HEK293 (cell line): ENCODE results near the gene CTDSP2.

Experiments used
- GLIS2 ChIP-seq: fragments of 450-650 bp; formaldehyde crosslinking; IDR thresholded peaks from 2 replicates; pipeline ENCODE4 v1.5.1; 2016; ENCODE audit warnings: missing biosample characterization, missing genetic modification characterization
- HOXA7 ChIP-seq: sonication (generic); formaldehyde crosslinking; IDR thresholded peaks from 2 replicates; pipeline ENCODE4 v1.8.1; 2022; ENCODE audit warnings: missing genetic modification reagents, borderline replicate concordance
- HOXC10 ChIP-seq: sonication (generic); formaldehyde crosslinking; IDR thresholded peaks from 2 replicates; pipeline ENCODE4 v1.8.1; 2023; ENCODE audit warnings: mild to moderate bottlenecking, missing genetic modification reagents
- INSM2 ChIP-seq: fragments of 450-650 bp; formaldehyde crosslinking; IDR thresholded peaks from 2 replicates; pipeline ENCODE4 v1.5.1; 2016; ENCODE audit warnings: missing biosample characterization, missing genetic modification characterization
- MZF1 ChIP-seq: fragments of 450-650 bp; formaldehyde crosslinking; IDR thresholded peaks from 2 replicates; pipeline ENCODE4 v1.5.1; 2017; ENCODE audit warnings: missing biosample characterization, missing genetic modification characterization, borderline replicate concordance
- PBX3 ChIP-seq: sonication (generic); formaldehyde crosslinking; IDR thresholded peaks from 2 replicates; pipeline ENCODE4 v1.8.1; 2022; ENCODE audit warnings: mild to moderate bottlenecking, moderate library complexity, missing genetic modification reagents
- SCRT2 ChIP-seq: fragments of 450-650 bp; formaldehyde crosslinking; IDR thresholded peaks from 2 replicates; pipeline ENCODE4 v1.5.1; 2016; ENCODE audit warnings: missing biosample characterization, missing genetic modification characterization
- SETDB1 ChIP-seq: IDR thresholded peaks from one replicate; pipeline ENCODE4 v1.6.1; 2017; ENCODE audit warnings: mild to moderate bottlenecking, low read length, moderate library complexity, mixed read lengths; ENCODE audit not compliant: insufficient read length
- SP7 ChIP-seq: fragments of 450-650 bp; formaldehyde crosslinking; IDR thresholded peaks from 2 replicates; pipeline ENCODE4 v1.5.1; 2016; ENCODE audit warnings: missing biosample characterization, missing genetic modification characterization
- ZBTB49 ChIP-seq: fragments of 450-650 bp; formaldehyde crosslinking; IDR thresholded peaks from 2 replicates; pipeline ENCODE4 v1.5.1; 2016; ENCODE audit warnings: missing biosample characterization, missing genetic modification characterization, low read depth
- ZBTB6 ChIP-seq: fragments of 450-650 bp; formaldehyde crosslinking; IDR thresholded peaks from 2 replicates; pipeline ENCODE4 v1.5.1; 2017; ENCODE audit warnings: missing biosample characterization, missing genetic modification characterization
- ZEB2 ChIP-seq: fragments of 450-650 bp; formaldehyde crosslinking; IDR thresholded peaks from 2 replicates; pipeline ENCODE4 v1.5.1; 2016; ENCODE audit warnings: missing biosample characterization, missing genetic modification characterization
- ZFP41 ChIP-seq: fragments of 450-650 bp; formaldehyde crosslinking; IDR thresholded peaks from 2 replicates; pipeline ENCODE4 v1.5.1; 2016; ENCODE audit warnings: missing biosample characterization, missing genetic modification characterization, borderline replicate concordance
- ZIC2 ChIP-seq: fragments of 450-650 bp; formaldehyde crosslinking; IDR thresholded peaks from 2 replicates; pipeline ENCODE4 v1.5.1; 2016; ENCODE audit warnings: missing biosample characterization, missing genetic modification characterization
- ZNF112 ChIP-seq: fragments of 450-650 bp; formaldehyde crosslinking; IDR thresholded peaks from 2 replicates; pipeline ENCODE4 v1.5.0; 2017; ENCODE audit warnings: missing biosample characterization, missing genetic modification characterization
- ZNF202 ChIP-seq: fragments of 450-650 bp; formaldehyde crosslinking; IDR thresholded peaks from 2 replicates; pipeline ENCODE4 v1.5.1; 2016; ENCODE audit warnings: missing biosample characterization, missing genetic modification characterization, borderline replicate concordance
- ZNF221 ChIP-seq: fragments of 450-650 bp; formaldehyde crosslinking; IDR thresholded peaks from 2 replicates; pipeline ENCODE4 v1.5.1; 2017; ENCODE audit warnings: missing biosample characterization, missing genetic modification characterization, borderline replicate concordance
- ZNF274 ChIP-seq, 2 experiments: fragments of 200-500 bp in 1 of 2; fragments of 450-650 bp in 1 of 2; sonication (Bioruptor generic) in 1 of 2; formaldehyde crosslinking in 1 of 2; IDR thresholded peaks; 2 replicates each; pipeline versions ENCODE4 v1.5.1 to v1.6.1; 2014 to 2016; ENCODE audit warnings: borderline replicate concordance in 1 of 2, inconsistent platforms in 1 of 2, low read length in 1 of 2, missing biosample characterization in 1 of 2, missing genetic modification characterization in 1 of 2
- ZNF280C ChIP-seq: fragments of 450-650 bp; formaldehyde crosslinking; IDR thresholded peaks from 2 replicates; pipeline ENCODE4 v1.5.1; 2016; ENCODE audit warnings: missing biosample characterization, missing genetic modification characterization
- ZNF354C ChIP-seq: fragments of 450-650 bp; formaldehyde crosslinking; IDR thresholded peaks from 2 replicates; pipeline ENCODE4 v1.5.1; 2016; ENCODE audit warnings: missing biosample characterization, missing genetic modification characterization, low read depth, borderline replicate concordance
- ZNF416 ChIP-seq: fragments of 450-650 bp; formaldehyde crosslinking; IDR thresholded peaks from 2 replicates; pipeline ENCODE4 v1.5.1; 2016; ENCODE audit warnings: missing biosample characterization, missing genetic modification characterization
- ZNF423 ChIP-seq: fragments of 450-650 bp; formaldehyde crosslinking; IDR thresholded peaks from 2 replicates; pipeline ENCODE4 v1.5.1; 2016; ENCODE audit warnings: missing biosample characterization, missing genetic modification characterization
- ZNF571 ChIP-seq: fragments of 450-650 bp; formaldehyde crosslinking; IDR thresholded peaks from 2 replicates; pipeline ENCODE4 v1.5.0; 2017; ENCODE audit warnings: missing biosample characterization, missing genetic modification characterization
- ZNF585B ChIP-seq: fragments of 450-650 bp; formaldehyde crosslinking; IDR thresholded peaks from 2 replicates; pipeline ENCODE4 v1.5.1; 2016; ENCODE audit warnings: missing biosample characterization, missing genetic modification characterization
- ZNF600 ChIP-seq: fragments of 450-650 bp; formaldehyde crosslinking; IDR thresholded peaks from 2 replicates; pipeline ENCODE4 v1.5.1; 2016; ENCODE audit warnings: missing biosample characterization, missing genetic modification characterization
- ZNF658 ChIP-seq: fragments of 450-650 bp; formaldehyde crosslinking; IDR thresholded peaks from 2 replicates; pipeline ENCODE4; 2016; ENCODE audit warnings: missing biosample characterization, missing genetic modification characterization
- ZNF670 ChIP-seq: fragments of 450-650 bp; formaldehyde crosslinking; IDR thresholded peaks from 2 replicates; pipeline ENCODE4 v1.5.1; 2016; ENCODE audit warnings: missing biosample characterization, missing genetic modification characterization, low read depth
- ZNF747 ChIP-seq: fragments of 450-650 bp; formaldehyde crosslinking; IDR thresholded peaks from 2 replicates; pipeline ENCODE4 v1.5.1; 2016; ENCODE audit warnings: missing biosample characterization, missing genetic modification characterization
- ZNF792 ChIP-seq: fragments of 450-650 bp; formaldehyde crosslinking; IDR thresholded peaks from 2 replicates; pipeline ENCODE4 v1.5.1; 2016; ENCODE audit warnings: missing biosample characterization, missing genetic modification characterization
- ZXDB ChIP-seq: fragments of 450-650 bp; formaldehyde crosslinking; IDR thresholded peaks from 2 replicates; pipeline ENCODE4 v1.5.1; 2016; ENCODE audit warnings: missing biosample characterization, missing genetic modification characterization

CTDSP2 gene

GRCh38 chr12:57772429-57773322 is 73.9 kb downstream of the CTDSP2 start, which contains the start of gene EEF1AKMT3 (continued):
- TF ChIP-seq SETDB1 = no peak
- TF ChIP-seq ZNF658 (tag by site-specific recombination) = no peak
- TF ChIP-seq ZIC2 = no peak
- TF ChIP-seq ZNF571 (tag by site-specific recombination) = no peak
- TF ChIP-seq ZBTB49 (tag by site-specific recombination) = no peak
- 0 out of 2 replicates have a peak, but pooled peaks have one; percentile 19 for TF ChIP-seq PBX3 (CRISPR knock-in tag)
- no peak for TF ChIP-seq ZNF221 (tag by site-specific recombination)
- TF ChIP-seq ZNF423 (tag by site-specific recombination) = peak; percentile 2; the same call in 1 of the 2 replicates
- TF ChIP-seq MZF1 = no peak
- TF ChIP-seq ZBTB6 = no peak
- TF ChIP-seq ZNF280C (tag by site-specific recombination) = no peak
- no peak for TF ChIP-seq HOXC10
- TF ChIP-seq INSM2 (tag by site-specific recombination) = no peak
- peak; percentile 74 for TF ChIP-seq GLIS2 (tag by site-specific recombination)
- TF ChIP-seq ZEB2 (tag by site-specific recombination) = no peak
- no peak for TF ChIP-seq HOXA7
- no peak for TF ChIP-seq ZNF112 (tag by site-specific recombination)
- no peak; the same call in 1 of the 2 replicates for TF ChIP-seq ZNF792 (tag by site-specific recombination)
- no peak for TF ChIP-seq ZNF274 (IDR thresholded peaks at IDR 0.05; ENCODE audit: low read length)
- TF ChIP-seq ZNF274 (tag by site-specific recombination; IDR thresholded peaks at IDR 0.05; ENCODE audit: borderline replicate concordance) = no peak
- peak; percentile 47; the same call in 1 of the 2 replicates for TF ChIP-seq ZNF600 (tag by site-specific recombination)
- TF ChIP-seq ZNF202 = no peak
- TF ChIP-seq SP7 (tag by site-specific recombination) = no peak
- TF ChIP-seq ZNF747 (tag by site-specific recombination) = no peak
- no peak for TF ChIP-seq ZNF416 (tag by site-specific recombination)
- TF ChIP-seq SCRT2 (tag by site-specific recombination) = no peak
- TF ChIP-seq ZFP41 = no peak
- no peak for TF ChIP-seq ZXDB (tag by site-specific recombination)
- no peak for TF ChIP-seq ZNF585B (tag by site-specific recombination)
- TF ChIP-seq ZNF354C (tag by site-specific recombination) = no peak
- TF ChIP-seq ZNF670 (tag by site-specific recombination) = no peak
